A673 (cell line): ENCODE data around the gene CD3E.

Source experiments
- EZH2 ChIP-seq: fragments of 200-600 bp; sonication (generic); IDR thresholded peaks from 2 replicates; pipeline ENCODE4 v1.6.1; 2017; ENCODE audit warnings: borderline replicate concordance, low read depth, mild to moderate bottlenecking, mixed read lengths, antibody characterized with exemption, low read length; ENCODE audit not compliant: poor library complexity, severe bottlenecking
- TF ChIP-seq, protein P1 (sequence below): fragments of 300-800, 200-600 bp; sonication (generic); conservative IDR thresholded peaks from 2 replicates; pipeline ENCODE4 v1.5.1; 2017; ENCODE audit warnings: low read depth, mild to moderate bottlenecking, antibody characterized with exemption, low read length, moderate library complexity, mixed read lengths

DNA sequence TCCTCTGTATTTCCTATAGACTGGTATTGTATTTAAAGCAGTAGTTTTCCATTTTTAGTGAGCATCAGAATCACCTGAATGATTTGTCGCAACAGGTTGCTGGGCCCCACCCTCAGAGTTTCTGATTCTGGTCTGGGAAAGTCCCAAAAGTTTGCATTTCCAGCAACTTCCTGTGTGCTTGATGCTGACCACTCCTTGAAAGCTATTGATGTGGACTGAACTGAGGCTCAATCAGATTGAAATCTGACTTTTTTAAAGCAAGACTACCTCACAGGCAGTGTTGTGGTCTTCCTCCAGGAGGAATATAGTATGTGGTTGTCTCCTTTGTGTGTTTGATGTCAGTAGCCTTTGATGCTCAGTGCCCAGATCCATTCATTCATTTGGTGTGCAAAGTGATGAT lies 23.2 kb upstream of the CD3E start:
- TF ChIP-seq, protein P1, sequence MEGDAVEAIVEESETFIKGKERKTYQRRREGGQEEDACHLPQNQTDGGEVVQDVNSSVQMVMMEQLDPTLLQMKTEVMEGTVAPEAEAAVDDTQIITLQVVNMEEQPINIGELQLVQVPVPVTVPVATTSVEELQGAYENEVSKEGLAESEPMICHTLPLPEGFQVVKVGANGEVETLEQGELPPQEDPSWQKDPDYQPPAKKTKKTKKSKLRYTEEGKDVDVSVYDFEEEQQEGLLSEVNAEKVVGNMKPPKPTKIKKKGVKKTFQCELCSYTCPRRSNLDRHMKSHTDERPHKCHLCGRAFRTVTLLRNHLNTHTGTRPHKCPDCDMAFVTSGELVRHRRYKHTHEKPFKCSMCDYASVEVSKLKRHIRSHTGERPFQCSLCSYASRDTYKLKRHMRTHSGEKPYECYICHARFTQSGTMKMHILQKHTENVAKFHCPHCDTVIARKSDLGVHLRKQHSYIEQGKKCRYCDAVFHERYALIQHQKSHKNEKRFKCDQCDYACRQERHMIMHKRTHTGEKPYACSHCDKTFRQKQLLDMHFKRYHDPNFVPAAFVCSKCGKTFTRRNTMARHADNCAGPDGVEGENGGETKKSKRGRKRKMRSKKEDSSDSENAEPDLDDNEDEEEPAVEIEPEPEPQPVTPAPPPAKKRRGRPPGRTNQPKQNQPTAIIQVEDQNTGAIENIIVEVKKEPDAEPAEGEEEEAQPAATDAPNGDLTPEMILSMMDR = no peak
- no peak for TF ChIP-seq EZH2
